GM12878 (cell line): Measurements from ENCODE around the gene TRMU. TPM values are rescaled to one million over a fixed set of nuclear protein-coding genes. Genes with fewer than 3 reads are reported as not detected.

ENCODE experiments used
- ATF7 ChIP-seq: fragments of 450-650 bp; IDR thresholded peaks from 2 replicates; pipeline ENCODE4 v1.6.1; 2016; ENCODE audit warnings: low read depth, mild to moderate bottlenecking
- BACH1 ChIP-seq: fragments of 450-650 bp; IDR thresholded peaks from 2 replicates; pipeline ENCODE4 v1.6.1; 2017; ENCODE audit warnings: mild to moderate bottlenecking, borderline replicate concordance
- CEBPB ChIP-seq, 2 experiments: fragments of 150-350 bp in 1 of 2; IDR thresholded peaks; 2 replicates each; pipeline ENCODE4 v1.6.1; 2012 to 2014; ENCODE audit warnings: low read depth in 2 of 2, low read length in 2 of 2, borderline replicate concordance in 1 of 2, inconsistent platforms in 1 of 2
- EED ChIP-seq: sonication (generic); IDR thresholded peaks from 2 replicates; pipeline ENCODE4 v1.6.1; 2016; ENCODE audit warnings: antibody characterized with exemption, low read depth
- ETV6 ChIP-seq, 2 experiments: fragments of 450-650 bp in 1 of 2; IDR thresholded peaks in 1 of 2; conservative IDR thresholded peaks in 1 of 2; 2 replicates each; pipeline ENCODE4 v1.6.1; 2014; ENCODE audit warnings: antibody characterized with exemption in 1 of 2, borderline replicate concordance in 1 of 2, low read depth in 1 of 2, mild to moderate bottlenecking in 1 of 2, moderate library complexity in 1 of 2
- HCFC1 ChIP-seq: fragments of 150-350 bp; IDR thresholded peaks from 2 replicates; pipeline ENCODE4 v1.6.1; 2014; ENCODE audit warnings: low read length
- IRF4 ChIP-seq: IDR thresholded peaks from 2 replicates; pipeline ENCODE4 v1.6.1; 2011; ENCODE audit warnings: low read depth, low read length
- KDM1A ChIP-seq: fragments of 200-600 bp; sonication (generic); IDR thresholded peaks from 2 replicates; pipeline ENCODE4 v1.6.1; 2016; ENCODE audit warnings: borderline replicate concordance
- MEF2B ChIP-seq: fragments of 450-650 bp; IDR thresholded peaks from 2 replicates; pipeline ENCODE4 v1.6.1; 2018; ENCODE audit warnings: mild to moderate bottlenecking, moderate library complexity; ENCODE audit not compliant: partially characterized antibody, poor library complexity, severe bottlenecking
- MTA2 ChIP-seq: fragments of 450-650 bp; IDR thresholded peaks from 2 replicates; pipeline ENCODE4 v1.6.1; 2016; ENCODE audit warnings: low read depth, mild to moderate bottlenecking, moderate library complexity
- NBN ChIP-seq: fragments of 450-650 bp; IDR thresholded peaks from 2 replicates; pipeline ENCODE4 v1.6.1; 2016
- NFXL1 ChIP-seq: fragments of 450-650 bp; IDR thresholded peaks from 2 replicates; pipeline ENCODE4 v1.6.1; 2017; ENCODE audit warnings: antibody characterized with exemption, mild to moderate bottlenecking, borderline replicate concordance
- NFYB ChIP-seq: IDR thresholded peaks from 2 replicates; pipeline ENCODE4 v1.6.1; 2011; ENCODE audit warnings: low read depth, mild to moderate bottlenecking, low read length, improper control_type of control experiment, moderate library complexity; ENCODE audit not compliant: insufficient read depth
- NR2C1 ChIP-seq: fragments of 450-650 bp; IDR thresholded peaks from 2 replicates; pipeline ENCODE4 v1.6.1; 2017; ENCODE audit warnings: antibody characterized with exemption, mild to moderate bottlenecking, moderate library complexity
- POLR2AphosphoS2 ChIP-seq: IDR thresholded peaks from 2 replicates; pipeline ENCODE4 v1.6.1; 2011; ENCODE audit warnings: low read depth, mild to moderate bottlenecking, low read length, improper control_type of control experiment, moderate library complexity
- RAD51 ChIP-seq: fragments of 450-650 bp; IDR thresholded peaks from 2 replicates; pipeline ENCODE4 v1.6.1; 2016; ENCODE audit warnings: moderate library complexity, mild to moderate bottlenecking, inconsistent platforms
- RELA ChIP-seq: fragments of 450-650 bp; IDR thresholded peaks from 2 replicates; pipeline ENCODE4 v1.8.0; 2014; ENCODE audit warnings: borderline replicate concordance; ENCODE audit not compliant: partially characterized antibody
- RUNX3 ChIP-seq: IDR thresholded peaks from 2 replicates; pipeline ENCODE4 v1.6.1; 2012; ENCODE audit warnings: low read length, inconsistent platforms
- SMAD1 ChIP-seq: fragments of 450-650 bp; IDR thresholded peaks from 2 replicates; pipeline ENCODE4 v1.6.1; 2018; ENCODE audit warnings: mild to moderate bottlenecking, low read depth; ENCODE audit not compliant: partially characterized antibody
- SMAD5 ChIP-seq: IDR thresholded peaks from 2 replicates; pipeline ENCODE4 v1.6.1; 2016; ENCODE audit warnings: antibody characterized with exemption, low read depth
- TCF3 ChIP-seq: IDR thresholded peaks from 2 replicates; pipeline ENCODE4 v1.6.1; 2012; ENCODE audit warnings: low read depth, mild to moderate bottlenecking, low read length, borderline replicate concordance; ENCODE audit not compliant: insufficient read depth
- polyA plus RNA-seq, 11 experiments: library from polyadenylated mRNA; depleted of rRNA in 4 of 11; unstranded in 6 of 11; stranded (reverse) in 5 of 11; fragments of >200 nt; fragmentation: Nextera tagmentation in 4 of 11; fragmentation: Illumina TruSeq in 1 of 11; extraction: Ambion mirVana in 4 of 11; extraction: Trizol in 1 of 11; gene quantifications; 1 replicate in 1 of 11; 2 replicates in 10 of 11; pipeline versions ENCODE4 v1.2.1 to v1.2.3, GENCODE V29; 2011 to 2016; ENCODE audit warnings: inconsistent platforms in 2 of 11, missing spikeins in 2 of 11, low read depth in 1 of 11
- total RNA-seq, 4 experiments: library from RNA; depleted of rRNA in 3 of 4; stranded (reverse); fragments of >200 nt in 3 of 4; fragmentation: Illumina TruSeq in 1 of 4; extraction: Trizol in 1 of 4; gene quantifications; 2 replicates each; pipeline versions ENCODE4 v1.2.1 to v1.2.3, GENCODE V29; 2013 to 2021
- TF ChIP-seq, protein P1 (sequence below): IDR thresholded peaks from 2 replicates; pipeline ENCODE4 v1.6.1; 2011; ENCODE audit warnings: borderline replicate concordance, low read depth, mild to moderate bottlenecking, moderate library complexity, low read length; ENCODE audit not compliant: insufficient read depth, poor library complexity, severe bottlenecking
- TF ChIP-seq, protein P2 (sequence below): IDR thresholded peaks from 2 replicates; pipeline ENCODE4 v1.6.1; 2011; ENCODE audit warnings: mild to moderate bottlenecking, low read depth, low read length, moderate library complexity; ENCODE audit not compliant: insufficient replicate concordance
- TF ChIP-seq, protein P3 (sequence below): fragments of 450-650 bp; IDR thresholded peaks from 2 replicates; pipeline ENCODE4 v1.6.1; 2017; ENCODE audit warnings: low read depth, mild to moderate bottlenecking, moderate library complexity
- TF ChIP-seq, protein P4 (sequence below): IDR thresholded peaks from 2 replicates; pipeline ENCODE4 v1.6.1; 2012; ENCODE audit warnings: low read length, inconsistent platforms

Gene TRMU
- total and polyA plus RNA-seq, 10 of the 15 experiments (the other 5 are each of a cell fraction or from before 2014, with no cell fraction given): 3.5 to 57.0 (median 44.0) TPM

DNA sequence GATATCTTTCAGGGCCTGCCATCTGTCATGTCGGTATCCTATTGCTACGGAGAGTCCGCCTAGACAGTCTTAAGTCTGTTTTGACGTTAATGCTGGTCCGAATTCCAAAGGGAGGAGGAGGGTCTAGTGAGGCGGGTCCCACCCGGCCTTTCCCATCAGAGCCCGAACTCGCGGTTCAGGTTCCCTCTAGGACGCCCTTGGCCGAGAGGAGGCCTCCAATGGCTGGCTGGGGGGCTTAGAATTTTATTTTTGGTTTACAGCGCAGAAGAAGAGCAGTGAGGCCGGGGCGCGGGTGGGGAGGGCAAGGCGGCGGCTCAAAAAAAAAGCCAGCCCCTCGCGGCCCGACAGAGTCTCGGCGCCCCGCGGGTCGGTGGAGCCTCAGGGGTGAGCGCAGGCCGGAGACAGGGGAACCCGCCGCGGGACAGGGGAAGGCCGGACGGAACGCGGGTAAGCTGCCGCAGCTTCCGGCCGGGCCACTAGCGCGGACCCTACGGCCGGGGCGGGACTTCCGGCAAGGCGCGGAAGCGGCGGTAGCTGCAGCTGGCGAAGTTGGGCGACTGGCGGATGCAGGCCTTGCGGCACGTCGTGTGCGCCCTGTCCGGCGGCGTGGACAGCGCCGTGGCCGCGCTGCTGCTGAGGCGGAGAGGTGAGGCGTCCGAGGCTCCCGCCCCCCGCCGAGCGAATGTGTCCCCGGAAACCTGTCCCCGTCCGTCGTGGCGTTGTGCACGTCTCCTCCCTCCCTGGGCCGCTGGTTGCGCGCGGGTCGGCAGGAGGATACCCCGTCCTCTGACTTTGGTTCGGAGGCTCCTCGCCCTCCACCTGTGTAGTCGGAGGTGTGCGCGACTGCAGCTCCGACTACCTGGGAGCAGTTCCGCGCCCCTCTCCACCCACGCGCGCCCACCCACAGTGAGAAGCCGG lies at the start of gene TRMU (continued):
- TF ChIP-seq IRF4 (0 out of 2 replicates have a peak, but pooled peaks have one; percentile 18), KDM1A (no peak), MTA2 (no peak), SMAD1 (no peak), RAD51 (no peak), BACH1 (peak; percentile 64), ATF7 (no peak), NFXL1 (no peak), RUNX3 (peak; percentile 63), NBN (no peak), RELA (peak; percentile 70), POLR2AphosphoS2 (peak; percentile 69; the same call in 1 of the 2 replicates), NR2C1 (peak; percentile 33; the same call in 1 of the 2 replicates), HCFC1 (peak; percentile 83), MEF2B (no peak), CEBPB (IDR thresholded peaks at IDR 0.05; ENCODE audit: borderline replicate concordance in 1 of 2, low read depth in 2 of 2, low read length in 2 of 2) (no peak), NFYB (no peak), SMAD5 (peak; percentile 72), EED (no peak), ETV6 (conservative IDR thresholded peaks at IDR 0.05 in 1 of 2, IDR thresholded peaks at IDR 0.05 in 1 of 2; ENCODE audit: borderline replicate concordance in 1 of 2, low read depth in 1 of 2) (no peak), TCF3 (peak; percentile 90; the same call in 1 of the 2 replicates)
- TF ChIP-seq, protein P1, sequence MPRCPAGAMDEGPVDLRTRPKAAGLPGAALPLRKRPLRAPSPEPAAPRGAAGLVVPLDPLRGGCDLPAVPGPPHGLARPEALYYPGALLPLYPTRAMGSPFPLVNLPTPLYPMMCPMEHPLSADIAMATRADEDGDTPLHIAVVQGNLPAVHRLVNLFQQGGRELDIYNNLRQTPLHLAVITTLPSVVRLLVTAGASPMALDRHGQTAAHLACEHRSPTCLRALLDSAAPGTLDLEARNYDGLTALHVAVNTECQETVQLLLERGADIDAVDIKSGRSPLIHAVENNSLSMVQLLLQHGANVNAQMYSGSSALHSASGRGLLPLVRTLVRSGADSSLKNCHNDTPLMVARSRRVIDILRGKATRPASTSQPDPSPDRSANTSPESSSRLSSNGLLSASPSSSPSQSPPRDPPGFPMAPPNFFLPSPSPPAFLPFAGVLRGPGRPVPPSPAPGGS: peak; percentile 49
- TF ChIP-seq, protein P2, sequence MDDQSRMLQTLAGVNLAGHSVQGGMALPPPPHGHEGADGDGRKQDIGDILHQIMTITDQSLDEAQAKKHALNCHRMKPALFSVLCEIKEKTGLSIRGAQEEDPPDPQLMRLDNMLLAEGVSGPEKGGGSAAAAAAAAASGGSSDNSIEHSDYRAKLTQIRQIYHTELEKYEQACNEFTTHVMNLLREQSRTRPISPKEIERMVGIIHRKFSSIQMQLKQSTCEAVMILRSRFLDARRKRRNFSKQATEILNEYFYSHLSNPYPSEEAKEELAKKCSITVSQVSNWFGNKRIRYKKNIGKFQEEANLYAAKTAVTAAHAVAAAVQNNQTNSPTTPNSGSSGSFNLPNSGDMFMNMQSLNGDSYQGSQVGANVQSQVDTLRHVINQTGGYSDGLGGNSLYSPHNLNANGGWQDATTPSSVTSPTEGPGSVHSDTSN: no peak
- TF ChIP-seq, protein P3, sequence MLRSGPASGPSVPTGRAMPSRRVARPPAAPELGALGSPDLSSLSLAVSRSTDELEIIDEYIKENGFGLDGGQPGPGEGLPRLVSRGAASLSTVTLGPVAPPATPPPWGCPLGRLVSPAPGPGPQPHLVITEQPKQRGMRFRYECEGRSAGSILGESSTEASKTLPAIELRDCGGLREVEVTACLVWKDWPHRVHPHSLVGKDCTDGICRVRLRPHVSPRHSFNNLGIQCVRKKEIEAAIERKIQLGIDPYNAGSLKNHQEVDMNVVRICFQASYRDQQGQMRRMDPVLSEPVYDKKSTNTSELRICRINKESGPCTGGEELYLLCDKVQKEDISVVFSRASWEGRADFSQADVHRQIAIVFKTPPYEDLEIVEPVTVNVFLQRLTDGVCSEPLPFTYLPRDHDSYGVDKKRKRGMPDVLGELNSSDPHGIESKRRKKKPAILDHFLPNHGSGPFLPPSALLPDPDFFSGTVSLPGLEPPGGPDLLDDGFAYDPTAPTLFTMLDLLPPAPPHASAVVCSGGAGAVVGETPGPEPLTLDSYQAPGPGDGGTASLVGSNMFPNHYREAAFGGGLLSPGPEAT: 0 out of 2 replicates have a peak, but pooled peaks have one; percentile 32
- TF ChIP-seq, protein P4, sequence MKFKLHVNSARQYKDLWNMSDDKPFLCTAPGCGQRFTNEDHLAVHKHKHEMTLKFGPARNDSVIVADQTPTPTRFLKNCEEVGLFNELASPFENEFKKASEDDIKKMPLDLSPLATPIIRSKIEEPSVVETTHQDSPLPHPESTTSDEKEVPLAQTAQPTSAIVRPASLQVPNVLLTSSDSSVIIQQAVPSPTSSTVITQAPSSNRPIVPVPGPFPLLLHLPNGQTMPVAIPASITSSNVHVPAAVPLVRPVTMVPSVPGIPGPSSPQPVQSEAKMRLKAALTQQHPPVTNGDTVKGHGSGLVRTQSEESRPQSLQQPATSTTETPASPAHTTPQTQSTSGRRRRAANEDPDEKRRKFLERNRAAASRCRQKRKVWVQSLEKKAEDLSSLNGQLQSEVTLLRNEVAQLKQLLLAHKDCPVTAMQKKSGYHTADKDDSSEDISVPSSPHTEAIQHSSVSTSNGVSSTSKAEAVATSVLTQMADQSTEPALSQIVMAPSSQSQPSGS: no peak
